Measurements from ENCODE around the gene RUFY1.
"Not testable (repeated sequence)": the region's sequence is repeated elsewhere in the genome, so short reads cannot be mapped to it uniquely, and the experiment has no call there.

Gene RUFY1

GRCh38 chr5:179621551-179622214 lies 71.3 kb downstream of the RUFY1 start:
- peak in 1 of 51 donors; percentile 8 for DNase-seq

GRCh38 chr5:179623003-179623905 lies 72.9 kb downstream of the RUFY1 start, which contains the start of gene HNRNPH1:
TSS of gene HNRNPH1 (minus strand) at chr5:179623671. CDS start at chr5:179623133, 538 bp downstream.
- DNase-seq, result peak; percentile 81 to 99 (median 97)

- peak in 13 of 51 donors; percentile 12 to 60 (median 43) for DNase-seq
Observed at GRCh38 chr5:179623906-179624741, 73.8 kb downstream of the RUFY1 start.

GRCh38 chr5:179624841-179625271 lies 74.5 kb downstream of the RUFY1 start:
- DNase-seq, result no peak

GRCh38 chr5:179633501-179634369 lies 83.4 kb downstream of the RUFY1 start:
- not testable (repeated sequence) for DNase-seq

GRCh38 chr5:179634370-179635172 lies 84.2 kb downstream of the RUFY1 start:
- DNase-seq, result not testable (repeated sequence)

- not testable (repeated sequence) for DNase-seq
Observed at GRCh38 chr5:179639296-179639695, 88.9 kb downstream of the RUFY1 start.

- not testable (repeated sequence) for DNase-seq
Observed at GRCh38 chr5:179641745-179642144, 91.4 kb downstream of the RUFY1 start.

GRCh38 chr5:179642626-179643025 lies 92.3 kb downstream of the RUFY1 start:
- not testable (repeated sequence) for DNase-seq

GRCh38 chr5:179643141-179643920 lies 93.0 kb downstream of the RUFY1 start:
- DNase-seq, result not testable (repeated sequence)

GRCh38 chr5:179644766-179645165 lies 94.4 kb downstream of the RUFY1 start:
- not testable (repeated sequence) for DNase-seq

GRCh38 chr5:179648410-179648809 lies 98.1 kb downstream of the RUFY1 start:
- DNase-seq, result no peak

GRCh38 chr5:179649166-179649703 lies 98.9 kb downstream of the RUFY1 start:
- not testable (repeated sequence) for DNase-seq

- DNase-seq, result not testable (repeated sequence)
Observed at GRCh38 chr5:179650245-179650644, 99.9 kb downstream of the RUFY1 start.

GRCh38 chr5:179653135-179653534 lies 102.8 kb downstream of the RUFY1 start:
- DNase-seq, result not testable (repeated sequence)

GRCh38 chr5:179657302-179658178 lies 107.2 kb downstream of the RUFY1 start:
- DNase-seq, result not testable (repeated sequence)

GRCh38 chr5:179658179-179658856 lies 108.0 kb downstream of the RUFY1 start:
- peak in 1 of 51 donors; percentile 2 for DNase-seq
